Thyroid gland (tissue), 4 donors: ENCODE data around the gene NDUFB2. TPM values are rescaled to one million over a fixed set of nuclear protein-coding genes. Genes with fewer than 3 reads are reported as not detected.

Source experiments
- DNase-seq, 2 donors: peaks; one replicate each; pipeline ENCODE4 v3.0.0-alpha.2; 2019
- H3K27ac ChIP-seq, 3 donors: fragments of 200-600 bp; sonication (generic); 1 replicate in 2 of 3; 2 replicates in 1 of 3; pipeline ENCODE4 v1.5.1; 2016 to 2019; ENCODE audit warnings: mild to moderate bottlenecking in 1 of 3, moderate library complexity in 1 of 3
- H3K27me3 ChIP-seq: fragments of 200-600 bp; sonication (generic); one replicate; pipeline ENCODE4 v1.5.1; 2019
- H3K36me3 ChIP-seq, 2 donors: fragments of 200-600 bp; sonication (generic); one replicate each; pipeline ENCODE4 v1.5.1; 2016 to 2019
- H3K4me1 ChIP-seq, 2 donors: fragments of 200-600 bp; sonication (generic); one replicate each; pipeline ENCODE4 v1.5.1; 2017 to 2019
- H3K4me3 ChIP-seq, 3 donors: fragments of 200-600 bp; sonication (generic); replicated peaks in 1 of 3; 1 replicate in 2 of 3; 2 replicates in 1 of 3; pipeline ENCODE4 v1.5.1; 2016; ENCODE audit warnings: mild to moderate bottlenecking in 1 of 3
- H3K9me3 ChIP-seq: fragments of 200-600 bp; sonication (generic); one replicate; pipeline ENCODE4 v1.5.1; 2017
- POLR2A ChIP-seq, 2 donors: fragments of 450-650 bp; IDR thresholded peaks; one replicate each; pipeline ENCODE4 v1.6.1; 2017; ENCODE audit warnings: antibody characterized with exemption in 2 of 2, mild to moderate bottlenecking in 2 of 2, moderate library complexity in 1 of 2
- WGBS, 2 donors: methylation state at CpG; one replicate each; pipeline ENCODE4 v1.1.5; 2017; 5-methylcytosine and 5-hydroxymethylcytosine counted together
- intact Hi-C: fragments of 100-400 bp; cut with DNase I; formaldehyde crosslinking; loops from one replicate; pipeline ENCODE4 v1.15.1; 2023
- total RNA-seq, 4 donors: library from RNA; depleted of rRNA; stranded (reverse); fragments of >200 nt; gene quantifications; one replicate each; pipeline ENCODE4 v1.2.3, GENCODE V29; 2016
- TF ChIP-seq, protein P1 (sequence below), 6 experiments: fragments of 200-600 bp in 3 of 6; fragments of 450-650 bp in 3 of 6; sonication (generic) in 3 of 6; IDR thresholded peaks; one replicate each; pipeline ENCODE4 v1.5.1; 2016 to 2019; ENCODE audit warnings: antibody characterized with exemption in 6 of 6, mild to moderate bottlenecking in 2 of 6, inconsistent platforms in 1 of 6, moderate library complexity in 1 of 6

Gene NDUFB2
- total RNA-seq, 4 donors from 2014 or later, result 213 to 955 (median 698) TPM

DNA sequence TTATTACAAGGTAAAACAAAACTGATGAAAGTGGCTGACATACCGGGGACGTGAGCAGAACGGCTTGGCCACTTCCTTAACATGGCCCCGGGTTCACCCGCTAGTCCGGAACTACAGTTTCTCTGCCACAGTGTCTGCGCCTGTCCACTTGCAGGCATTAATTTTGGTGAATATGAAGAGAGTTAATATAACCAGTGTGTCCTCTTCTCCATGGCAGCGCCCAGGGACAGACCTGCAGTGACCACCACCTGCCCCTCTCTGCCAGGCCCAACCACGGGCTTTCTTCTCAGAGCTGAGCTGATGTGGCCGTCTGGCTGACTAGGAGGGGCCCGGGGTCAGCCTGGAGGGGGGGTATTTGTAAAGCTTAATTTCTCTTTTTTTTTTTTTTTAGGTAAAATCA lies 1.1 kb upstream of the NDUFB2 start:
- DNase-seq, result no peak
- H3K36me3 ChIP-seq, result no peaks in the 10 kb centered on the region
- no peaks in the 10 kb centered on the region for H3K27me3 ChIP-seq
- WGBS, 2 donors, result 94% methylated on average over 11 of the region's 11 CpGs
- peaks cover 17 to 18% of the 10 kb centered on the region in 2 donors for H3K4me1 ChIP-seq
- intact Hi-C loops, result no loop called here
- H3K4me3 ChIP-seq, result no peak overlapping the region
- no peaks in the 10 kb centered on the region for H3K9me3 ChIP-seq
- peak overlapping the region in 2 of 3 donors; percentile 92 to 97 for H3K27ac ChIP-seq
- TF ChIP-seq POLR2A (IDR thresholded peaks at IDR 0.05), result no peak
- TF ChIP-seq, protein P1, sequence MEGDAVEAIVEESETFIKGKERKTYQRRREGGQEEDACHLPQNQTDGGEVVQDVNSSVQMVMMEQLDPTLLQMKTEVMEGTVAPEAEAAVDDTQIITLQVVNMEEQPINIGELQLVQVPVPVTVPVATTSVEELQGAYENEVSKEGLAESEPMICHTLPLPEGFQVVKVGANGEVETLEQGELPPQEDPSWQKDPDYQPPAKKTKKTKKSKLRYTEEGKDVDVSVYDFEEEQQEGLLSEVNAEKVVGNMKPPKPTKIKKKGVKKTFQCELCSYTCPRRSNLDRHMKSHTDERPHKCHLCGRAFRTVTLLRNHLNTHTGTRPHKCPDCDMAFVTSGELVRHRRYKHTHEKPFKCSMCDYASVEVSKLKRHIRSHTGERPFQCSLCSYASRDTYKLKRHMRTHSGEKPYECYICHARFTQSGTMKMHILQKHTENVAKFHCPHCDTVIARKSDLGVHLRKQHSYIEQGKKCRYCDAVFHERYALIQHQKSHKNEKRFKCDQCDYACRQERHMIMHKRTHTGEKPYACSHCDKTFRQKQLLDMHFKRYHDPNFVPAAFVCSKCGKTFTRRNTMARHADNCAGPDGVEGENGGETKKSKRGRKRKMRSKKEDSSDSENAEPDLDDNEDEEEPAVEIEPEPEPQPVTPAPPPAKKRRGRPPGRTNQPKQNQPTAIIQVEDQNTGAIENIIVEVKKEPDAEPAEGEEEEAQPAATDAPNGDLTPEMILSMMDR (IDR thresholded peaks at IDR 0.05), result no peak

DNA sequence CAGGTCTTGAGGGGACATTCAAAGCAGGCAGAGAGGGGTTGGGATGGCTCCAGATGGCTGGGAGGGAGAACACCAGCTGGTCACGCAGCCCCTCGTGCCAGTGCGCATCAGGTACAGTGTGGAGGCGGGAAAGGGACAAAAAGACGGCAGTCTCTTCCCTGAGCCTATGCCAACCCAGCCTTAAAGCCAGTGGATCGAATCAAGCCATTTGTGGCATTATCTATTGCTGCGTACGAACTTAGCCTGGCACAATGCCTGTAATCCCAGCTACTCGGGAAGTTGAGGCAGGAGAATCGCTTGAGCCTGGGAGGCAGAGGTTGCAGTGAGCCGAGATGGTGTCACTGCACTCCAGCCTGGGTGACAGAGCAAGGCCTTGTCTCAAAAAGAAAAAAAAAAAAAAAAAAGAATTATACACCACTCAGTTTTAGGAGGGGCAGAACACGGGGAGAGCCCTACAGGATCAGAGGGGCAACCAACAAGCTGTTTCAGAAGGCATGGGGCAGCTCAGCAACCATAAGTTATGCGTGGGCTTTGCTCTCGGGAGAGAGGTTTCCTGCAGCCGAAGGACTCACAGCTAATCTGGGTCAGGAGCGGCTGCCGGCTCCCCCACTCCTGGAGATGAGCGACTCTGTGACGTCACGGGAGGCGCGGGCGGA lies 356 bp upstream of the NDUFB2 start:
- no peaks in the 10 kb centered on the region for H3K36me3 ChIP-seq
- peaks cover 17 to 18% of the 10 kb centered on the region in 2 donors for H3K4me1 ChIP-seq
- no peaks in the 10 kb centered on the region for H3K27me3 ChIP-seq
- peak overlapping the region; percentile 79 to 97 (median 92) for H3K27ac ChIP-seq
- peak; percentile 97 for DNase-seq
- no peak for TF ChIP-seq POLR2A (IDR thresholded peaks at IDR 0.05)
- TF ChIP-seq, protein P1 (IDR thresholded peaks at IDR 0.05), result no peak
- H3K4me3 ChIP-seq, result peak overlapping the region; percentile 16 to 75 (median 52)
- intact Hi-C loops, result no loop called here
- 25 to 32% methylated on average over 17 to 23 of the region's 23 CpGs for WGBS, 2 donors
- no peaks in the 10 kb centered on the region for H3K9me3 ChIP-seq

DNA sequence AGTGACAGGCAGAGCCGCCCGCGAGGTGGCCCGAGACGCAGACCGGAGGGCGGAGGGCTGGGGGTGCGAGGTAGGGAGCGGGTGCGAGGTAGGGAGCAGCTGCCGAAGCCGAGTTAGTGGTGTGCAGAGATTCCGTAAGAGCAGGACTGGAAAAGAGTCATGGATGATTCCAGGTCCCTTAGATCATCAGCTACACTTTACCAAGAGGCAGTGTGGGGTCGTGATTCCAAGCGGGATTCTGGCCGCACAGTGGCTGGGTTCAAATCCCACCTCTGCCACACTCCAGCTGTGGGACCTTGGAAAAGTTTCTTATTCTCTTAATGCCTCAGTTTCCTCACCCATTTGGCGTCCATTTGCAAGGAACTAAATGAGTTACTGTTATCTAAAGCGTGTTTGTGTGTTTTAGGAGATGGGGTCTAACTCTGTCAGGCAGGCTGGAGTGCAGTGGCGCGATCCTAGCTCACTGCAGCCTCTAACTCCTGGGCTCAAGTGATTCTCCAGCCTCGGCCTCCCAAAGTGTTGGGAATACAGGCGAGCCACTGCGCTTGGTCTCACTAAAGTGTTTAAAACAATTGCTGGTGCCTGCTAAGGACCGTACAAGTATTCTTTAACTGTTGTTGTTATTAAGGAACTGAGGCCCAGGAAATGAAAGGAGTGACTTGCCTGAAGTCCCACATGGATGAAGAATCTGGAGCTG lies 1.1 kb downstream of the NDUFB2 start:
- Histone ChIP-seq H3K9me3 (no peaks in the 10 kb centered on the region), H3K4me1 (peaks cover 17 to 18% of the 10 kb centered on the region in 2 donors), H3K4me3 (peak overlapping the region; percentile 16 to 75 (median 52)), H3K27me3 (no peaks in the 10 kb centered on the region), H3K27ac (peak overlapping the region in 2 of 3 donors; percentile 92 to 97), H3K36me3 (no peaks in the 10 kb centered on the region)
- WGBS, 2 donors, result 15 to 19% methylated on average over 23 to 24 of the region's 24 CpGs
- intact Hi-C loops, result no loop called here
- TF ChIP-seq, protein P1 (IDR thresholded peaks at IDR 0.05), result no peak
- no peak for TF ChIP-seq POLR2A (IDR thresholded peaks at IDR 0.05)
- DNase-seq, result no peak

DNA sequence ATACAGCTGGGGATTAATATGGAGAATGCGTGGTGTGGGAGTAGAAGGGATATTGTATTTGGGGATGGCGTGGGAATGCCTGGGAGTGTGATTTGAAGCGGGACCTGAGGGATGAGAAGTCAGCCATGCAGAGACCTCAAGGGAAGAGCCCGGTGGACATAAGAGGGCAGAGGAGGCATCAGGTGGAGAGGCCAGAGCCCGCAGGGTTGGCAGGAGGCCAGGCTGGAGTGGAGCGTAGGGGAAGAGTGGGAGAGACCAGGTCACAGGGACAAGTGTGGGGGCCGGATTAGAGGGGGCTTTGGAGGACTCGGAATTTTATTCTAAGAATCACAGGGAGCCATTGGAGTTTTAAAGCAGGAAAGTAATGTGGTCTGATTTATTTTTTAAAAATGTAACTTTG lies 2.0 kb downstream of the NDUFB2 start:
- H3K9me3 ChIP-seq, result no peaks in the 10 kb centered on the region
- H3K4me3 ChIP-seq, result no peak overlapping the region
- H3K4me1 ChIP-seq, result peaks cover 17 to 18% of the 10 kb centered on the region in 2 donors
- intact Hi-C loops, result no loop called here
- peak; percentile 70 to 72 for DNase-seq
- no peaks in the 10 kb centered on the region for H3K27me3 ChIP-seq
- no peaks in the 10 kb centered on the region for H3K36me3 ChIP-seq
- 42 to 45% methylated on average over 8 of the region's 8 CpGs for WGBS, 2 donors
- no peak for TF ChIP-seq POLR2A (IDR thresholded peaks at IDR 0.05)
- TF ChIP-seq, protein P1 (IDR thresholded peaks at IDR 0.05), result no peak
- H3K27ac ChIP-seq, result no peak overlapping the region

DNA sequence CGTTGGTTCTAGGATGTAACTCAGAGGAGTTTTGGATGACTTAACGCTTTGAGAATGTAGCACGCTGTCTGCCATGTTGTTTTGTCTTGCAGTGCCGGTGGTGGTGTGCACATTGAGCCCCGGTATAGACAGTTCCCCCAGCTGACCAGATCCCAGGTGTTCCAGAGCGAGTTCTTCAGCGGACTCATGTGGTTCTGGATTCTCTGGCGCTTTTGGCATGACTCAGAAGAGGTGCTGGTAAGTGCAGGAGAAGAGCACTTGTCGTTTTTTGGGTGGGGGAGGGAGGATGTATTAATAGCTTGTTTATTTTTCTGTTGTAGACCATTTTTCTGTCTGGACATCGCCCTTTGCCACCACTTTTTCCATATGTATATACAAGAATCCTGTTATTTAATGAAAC lies 6.3 kb downstream of the NDUFB2 start:
- H3K4me3 ChIP-seq, result no peak overlapping the region
- intact Hi-C loops, result no loop called here
- DNase-seq, result peak in 1 of 2 donors; percentile 29
- TF ChIP-seq, protein P1 (IDR thresholded peaks at IDR 0.05), result no peak
- no peak for TF ChIP-seq POLR2A (IDR thresholded peaks at IDR 0.05)
- no peaks in the 10 kb centered on the region for H3K9me3 ChIP-seq
- peaks cover 9 to 18% of the 10 kb centered on the region in 2 donors for H3K4me1 ChIP-seq
- H3K27ac ChIP-seq, result no peak overlapping the region
- no peaks in the 10 kb centered on the region for H3K27me3 ChIP-seq
- H3K36me3 ChIP-seq, result peaks cover 9 to 14% of the 10 kb centered on the region in 2 donors
- 80 to 87% methylated on average over 10 of the region's 10 CpGs for WGBS, 2 donors
